HG02759 (cell line): ENCODE data around the gene ENG.
"Not testable (repeated sequence)": the region's sequence is repeated elsewhere in the genome, so short reads cannot be mapped to it uniquely, and the experiment has no call there.

Experiments
- ATAC-seq: cut with Tn5 transposase; IDR thresholded peaks from one replicate; pipeline ENCODE4 v1.9.1; 2021; ENCODE audit warnings: mild to moderate bottlenecking, moderate library complexity; ENCODE audit not compliant: unreplicated experiment

ENG gene

GRCh38 chr9:127854184-127854806 lies at the start of gene ENG:
Gene ENG, minus strand, starts transcription at chr9:127854658. Its CDS starts 303 bp downstream, at chr9:127854355.
- ATAC-seq: no peak

GRCh38 chr9:127903557-127904475 lies 49.4 kb upstream of the ENG start:
- peak; percentile 32 for ATAC-seq

GRCh38 chr9:127899128-127899943 lies 44.9 kb upstream of the ENG start, which contains the start of gene ST6GALNAC6:
Gene ST6GALNAC6, minus strand, starts transcription at chr9:127899603. Its CDS starts 1,622 bp downstream, at chr9:127897981.
- peak; percentile 70 for ATAC-seq

- peak; percentile 2 for ATAC-seq
Observed at GRCh38 chr9:127898433-127899127, 44.1 kb upstream of the ENG start.

- no peak for ATAC-seq
Observed at GRCh38 chr9:127897193-127897692, 42.8 kb upstream of the ENG start.

- no peak for ATAC-seq
Observed at GRCh38 chr9:127896395-127897192, 42.1 kb upstream of the ENG start.

- no peak for ATAC-seq
Observed at GRCh38 chr9:127895811-127896210, 41.4 kb upstream of the ENG start.

GRCh38 chr9:127893392-127893791 lies 38.9 kb upstream of the ENG start:
- ATAC-seq: no peak

- ATAC-seq: no peak
Observed at GRCh38 chr9:127892831-127893230, 38.4 kb upstream of the ENG start.

- no peak for ATAC-seq
Observed at GRCh38 chr9:127890053-127890452, 35.6 kb upstream of the ENG start.

- ATAC-seq: no peak
Observed at GRCh38 chr9:127887792-127888191, 33.3 kb upstream of the ENG start.

- no peak for ATAC-seq
Observed at GRCh38 chr9:127886401-127886972, 32.0 kb upstream of the ENG start.

GRCh38 chr9:127885508-127886281 lies 31.2 kb upstream of the ENG start:
- no peak for ATAC-seq

- ATAC-seq: no peak
Observed at GRCh38 chr9:127884976-127885490, 30.6 kb upstream of the ENG start.

- ATAC-seq: no peak
Observed at GRCh38 chr9:127884427-127884911, 30.0 kb upstream of the ENG start.

GRCh38 chr9:127883959-127884358 lies 29.5 kb upstream of the ENG start:
- ATAC-seq: no peak

- ATAC-seq: not testable (repeated sequence)
Observed at GRCh38 chr9:127881715-127882114, 27.3 kb upstream of the ENG start.

- ATAC-seq: no peak
Observed at GRCh38 chr9:127880143-127880542, 25.7 kb upstream of the ENG start.
